ENCODE data around the gene LCE3B. TPM values are rescaled to one million over a fixed set of nuclear protein-coding genes. Genes with fewer than 3 reads are reported as not detected.

Gene LCE3B, protein sequence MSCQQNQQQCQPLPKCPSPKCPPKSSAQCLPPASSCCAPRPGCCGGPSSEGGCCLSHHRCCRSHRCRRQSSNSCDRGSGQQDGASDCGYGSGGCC
- total RNA-seq: not detected

DNA sequence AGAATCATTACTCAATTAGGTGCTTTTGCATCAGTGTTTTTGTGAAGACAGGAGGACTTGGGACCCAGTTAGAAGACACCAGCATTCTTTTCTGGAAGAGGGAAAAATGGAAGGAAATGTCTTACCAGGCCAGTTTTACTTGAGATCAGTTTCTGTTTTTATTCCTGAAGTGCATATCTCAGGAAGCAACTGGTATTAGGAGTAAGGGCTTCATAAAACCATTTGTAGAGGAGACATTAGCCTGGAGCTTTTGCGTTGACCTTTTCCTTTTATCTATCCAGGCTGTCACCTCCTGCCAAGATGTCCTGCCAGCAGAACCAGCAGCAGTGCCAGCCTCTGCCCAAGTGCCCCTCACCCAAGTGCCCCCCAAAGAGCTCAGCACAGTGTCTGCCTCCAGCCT lies at the start of gene LCE3B:
Gene LCE3B (plus strand): TSS at position 301 of the 400 bp plus-strand sequence. CDS start 0 bp downstream, at position 301.
- Histone ChIP-seq H3K36me3 (no peaks in the 10 kb centered on the region), H3K27ac (no peak within 1 kb of the TSS), H3K4me1 (no peaks in the 10 kb centered on the region), H3K4me3 (no peak within 1 kb of the TSS), H3K9me3 (no peaks in the 10 kb centered on the region), H3K27me3 (no peaks in the 10 kb centered on the region)
- intact Hi-C loops (cut with DNase I; ENCODE audit: low total_unique reads) (no loop called here), in situ Hi-C loops (cut with MboI; ENCODE audit: low sequenced_read_pairs in 4 of 4) (no loop called here)
- TF ChIP-seq, protein P1, sequence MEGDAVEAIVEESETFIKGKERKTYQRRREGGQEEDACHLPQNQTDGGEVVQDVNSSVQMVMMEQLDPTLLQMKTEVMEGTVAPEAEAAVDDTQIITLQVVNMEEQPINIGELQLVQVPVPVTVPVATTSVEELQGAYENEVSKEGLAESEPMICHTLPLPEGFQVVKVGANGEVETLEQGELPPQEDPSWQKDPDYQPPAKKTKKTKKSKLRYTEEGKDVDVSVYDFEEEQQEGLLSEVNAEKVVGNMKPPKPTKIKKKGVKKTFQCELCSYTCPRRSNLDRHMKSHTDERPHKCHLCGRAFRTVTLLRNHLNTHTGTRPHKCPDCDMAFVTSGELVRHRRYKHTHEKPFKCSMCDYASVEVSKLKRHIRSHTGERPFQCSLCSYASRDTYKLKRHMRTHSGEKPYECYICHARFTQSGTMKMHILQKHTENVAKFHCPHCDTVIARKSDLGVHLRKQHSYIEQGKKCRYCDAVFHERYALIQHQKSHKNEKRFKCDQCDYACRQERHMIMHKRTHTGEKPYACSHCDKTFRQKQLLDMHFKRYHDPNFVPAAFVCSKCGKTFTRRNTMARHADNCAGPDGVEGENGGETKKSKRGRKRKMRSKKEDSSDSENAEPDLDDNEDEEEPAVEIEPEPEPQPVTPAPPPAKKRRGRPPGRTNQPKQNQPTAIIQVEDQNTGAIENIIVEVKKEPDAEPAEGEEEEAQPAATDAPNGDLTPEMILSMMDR (IDR thresholded peaks at IDR 0.05 in 4 of 5, conservative IDR thresholded peaks at IDR 0.05 in 1 of 5): no peak
- no peak for TF ChIP-seq POLR2A (IDR thresholded peaks at IDR 0.05)
- ATAC-seq: no peak
- DNase-seq: no peak

DNA sequence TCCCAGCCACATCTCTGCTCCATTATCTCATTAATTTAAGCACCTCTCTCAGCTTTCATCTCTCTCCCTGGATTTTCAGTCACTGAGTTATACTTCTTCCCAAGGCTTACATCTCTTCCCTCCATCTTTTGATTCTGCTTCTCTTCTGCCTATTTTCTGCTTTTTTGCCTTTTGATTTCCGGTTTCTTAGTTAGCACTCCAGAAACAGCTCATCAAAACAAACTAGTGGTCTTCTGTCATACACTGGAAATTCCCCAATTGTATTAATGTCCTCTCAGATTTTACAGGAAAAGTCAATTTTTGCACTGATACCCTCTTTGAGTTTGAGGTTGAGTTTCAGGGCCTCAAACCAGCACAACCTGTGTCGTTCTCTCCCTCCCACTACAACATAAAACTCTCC lies 48.5 kb upstream of the LCE3B start:
- DNase-seq (no peak), ATAC-seq (no peak)
- in situ Hi-C loops (cut with MboI; ENCODE audit: low sequenced_read_pairs in 4 of 4): no loop called here
- H3K27ac ChIP-seq: no peak overlapping the region
- H3K36me3 ChIP-seq: no peaks in the 10 kb centered on the region
- TF ChIP-seq, protein P1 (IDR thresholded peaks at IDR 0.05 in 4 of 5, conservative IDR thresholded peaks at IDR 0.05 in 1 of 5): no peak
- no peak for TF ChIP-seq POLR2A (IDR thresholded peaks at IDR 0.05)
- H3K4me1 ChIP-seq: no peaks in the 10 kb centered on the region
- intact Hi-C loops (cut with DNase I; ENCODE audit: low total_unique reads): no loop called here
- no peak overlapping the region for H3K4me3 ChIP-seq
- H3K9me3 ChIP-seq: no peaks in the 10 kb centered on the region
- H3K27me3 ChIP-seq: no peaks in the 10 kb centered on the region

DNA sequence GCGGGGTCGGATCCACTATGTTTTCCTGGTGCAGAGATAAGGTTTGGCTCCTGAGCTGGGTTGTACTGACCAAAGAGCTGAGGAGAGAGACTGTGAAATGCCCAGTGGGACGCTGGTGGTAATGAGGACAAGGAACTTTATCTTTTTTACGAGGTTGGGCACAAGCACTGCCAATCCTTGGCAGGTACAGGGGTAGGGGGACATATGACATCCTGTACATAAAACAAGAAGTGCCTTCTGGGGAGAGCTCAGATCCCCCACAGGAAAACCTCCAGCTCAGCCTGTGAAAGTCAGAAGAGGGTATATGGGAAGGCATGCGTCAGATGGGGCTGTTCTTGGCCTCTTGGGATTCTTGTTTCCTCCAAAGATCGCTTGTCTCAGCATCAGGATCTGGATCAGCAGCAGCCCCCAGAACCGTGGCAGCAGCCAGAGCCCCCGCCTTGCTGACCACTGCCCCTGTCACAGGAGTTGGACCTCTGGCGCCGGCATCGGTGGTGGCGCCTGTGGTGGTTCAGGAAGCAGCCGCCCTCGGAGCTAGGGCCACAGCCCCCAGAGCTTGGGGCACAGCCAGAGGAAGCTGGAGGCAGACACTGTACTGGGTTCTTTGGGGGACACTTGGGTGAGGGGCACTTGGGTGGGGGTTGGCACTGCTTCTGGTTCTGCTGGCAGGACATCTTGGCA lies 47.9 kb upstream of the LCE3B start:
- no peak overlapping the region for H3K27ac ChIP-seq
- intact Hi-C loops (cut with DNase I; ENCODE audit: low total_unique reads) (no loop called here), in situ Hi-C loops (cut with MboI; ENCODE audit: low sequenced_read_pairs in 4 of 4) (no loop called here)
- no peak for TF ChIP-seq POLR2A (IDR thresholded peaks at IDR 0.05)
- TF ChIP-seq, protein P1 (IDR thresholded peaks at IDR 0.05 in 4 of 5, conservative IDR thresholded peaks at IDR 0.05 in 1 of 5): no peak
- no peaks in the 10 kb centered on the region for H3K9me3 ChIP-seq
- H3K36me3 ChIP-seq: no peaks in the 10 kb centered on the region
- H3K4me3 ChIP-seq: no peak overlapping the region
- H3K27me3 ChIP-seq: no peaks in the 10 kb centered on the region
- DNase-seq (no peak), ATAC-seq (no peak)
- H3K4me1 ChIP-seq: no peaks in the 10 kb centered on the region

DNA sequence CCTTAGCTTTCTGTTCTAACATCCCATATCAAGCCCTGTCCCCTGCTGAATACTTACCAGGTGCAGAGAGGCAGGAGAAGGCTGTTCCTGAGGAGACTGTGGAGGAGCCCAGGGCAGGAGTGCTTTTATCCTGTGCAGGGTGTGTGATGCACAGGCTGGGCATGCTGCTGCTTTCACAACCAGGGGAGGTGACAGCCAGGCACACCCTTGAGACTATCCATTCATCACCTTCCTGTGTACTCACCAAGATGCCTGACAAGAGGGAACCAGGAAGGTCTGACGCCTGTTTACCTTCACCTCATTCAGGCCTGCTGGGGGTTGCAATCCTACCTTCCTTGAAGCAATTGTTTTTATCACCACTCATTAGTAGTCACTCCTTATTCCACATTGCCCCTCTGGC lies 46.9 kb upstream of the LCE3B start, which contains the start of gene LCE3E:
Gene LCE3E (minus strand): TSS at position 100 of the 400 bp plus-strand sequence. CDS start 572 bp downstream, outside the sequence.
- no peak within 1 kb of the TSS for H3K27ac ChIP-seq
- TF ChIP-seq POLR2A (IDR thresholded peaks at IDR 0.05): no peak
- TF ChIP-seq, protein P1 (IDR thresholded peaks at IDR 0.05 in 4 of 5, conservative IDR thresholded peaks at IDR 0.05 in 1 of 5): no peak
- H3K27me3 ChIP-seq: no peaks in the 10 kb centered on the region
- H3K4me1 ChIP-seq: no peaks in the 10 kb centered on the region
- no peak within 1 kb of the TSS for H3K4me3 ChIP-seq
- in situ Hi-C loops (cut with MboI; ENCODE audit: low sequenced_read_pairs in 4 of 4) (no loop called here), intact Hi-C loops (cut with DNase I; ENCODE audit: low total_unique reads) (no loop called here)
- ATAC-seq (no peak), DNase-seq (no peak)
- no peaks in the 10 kb centered on the region for H3K36me3 ChIP-seq
- H3K9me3 ChIP-seq: no peaks in the 10 kb centered on the region
